Adrenal gland (tissue), 12 donors: ENCODE data around the gene RUNX1. TPM values are rescaled to one million over a fixed set of nuclear protein-coding genes. Genes with fewer than 3 reads are reported as not detected.
A peak's percentile ranks its signal among the peaks of the same experiment; 100 is the strongest.

Experiments used
- DNase-seq, 7 donors: peaks; one replicate each; pipeline ENCODE4 v3.0.0-alpha.2; 2019 to 2020
- H3K27ac ChIP-seq, 5 donors: fragments of 200-600 bp; sonication (generic) in 4 of 5; 1 replicate in 3 of 5; 2 replicates in 2 of 5; pipeline versions ENCODE4 v1.5.1 to v1.8.0; 2016 to 2020; ENCODE audit warnings: mild to moderate bottlenecking in 1 of 5
- H3K27me3 ChIP-seq: fragments of 200-600 bp; 2 replicates; pipeline ENCODE4 v1.8.0; 2021
- H3K36me3 ChIP-seq, 2 donors: fragments of 200-600 bp; replicated peaks in 1 of 2; 1 replicate in 1 of 2; 2 replicates in 1 of 2; pipeline versions ENCODE4 v1.5.1 to v1.8.0; 2018 to 2022
- H3K4me1 ChIP-seq, 2 donors: fragments of 200-600 bp; replicated peaks in 1 of 2; 1 replicate in 1 of 2; 2 replicates in 1 of 2; pipeline versions ENCODE4 v1.5.1 to v1.8.0; 2018 to 2021
- H3K4me3 ChIP-seq, 4 donors: fragments of 200-600 bp; sonication (generic) in 3 of 4; one replicate each; pipeline ENCODE4 v1.5.1; 2016 to 2018
- H3K9me3 ChIP-seq, 3 donors: fragments of 200-600 bp; sonication (generic) in 1 of 3; replicated peaks in 1 of 3; 1 replicate in 2 of 3; 2 replicates in 1 of 3; pipeline versions ENCODE4 v1.5.1 to v1.8.0; 2016 to 2021
- CTCF ChIP-seq, 6 experiments: fragments of 450-650 bp in 4 of 6; fragments of 200-600 bp in 2 of 6; sonication (generic) in 1 of 6; IDR thresholded peaks; 1 replicate in 5 of 6; 2 replicates in 1 of 6; pipeline versions ENCODE4 v1.5.1 to v1.8.0; 2016 to 2021; ENCODE audit warnings: antibody characterized with exemption in 6 of 6, mild to moderate bottlenecking in 2 of 6, moderate library complexity in 1 of 6
- POLR2A ChIP-seq, 2 donors: fragments of 450-650 bp; IDR thresholded peaks; one replicate each; pipeline ENCODE4 v1.6.1; 2017; ENCODE audit warnings: antibody characterized with exemption in 2 of 2, mild to moderate bottlenecking in 2 of 2, moderate library complexity in 1 of 2
- WGBS, 4 donors: extraction: QIAGEN DNeasy Blood & Tissue Kit in 2 of 4; methylation state at CpG; one replicate each; pipeline versions ENCODE4 v1.1.5 to v1.1.7; 2013 to 2017; 5-methylcytosine and 5-hydroxymethylcytosine counted together
- intact Hi-C, 2 donors: fragments of 100-400 bp; cut with DNase I; formaldehyde crosslinking; loops; one replicate each; pipeline versions ENCODE4 v1.14.1 to v1.15.0; 2022 to 2023
- polyA plus RNA-seq, 3 donors: library from polyadenylated mRNA; stranded (reverse); fragments of 200-250 nt in 2 of 3; fragments of 350-450 nt in 1 of 3; fragmentation: Illumina TruSeq in 1 of 3; extraction: RNeasy Lipid Tissue Mini Kit (QIAGEN cat#74804) in 1 of 3; gene quantifications; one replicate each; pipeline ENCODE4 v1.2.3, GENCODE V29; 2013 to 2014
- total RNA-seq, 9 donors: library from RNA; depleted of rRNA in 4 of 9; stranded (reverse); fragments of >200 nt in 4 of 9; fragments of 120-200 nt in 1 of 9; fragmentation: NEBNext Ultra II Directional in 1 of 9; extraction: Animal tissue kit (Norgen Biotek cat#: 25700) in 1 of 9; gene quantifications; one replicate each; pipeline versions ENCODE4 v1.1.0 to v1.2.4, GENCODE V29; 2013 to 2023
- donor health status: healthy with polysubstance abuse.
- donor health status: Bipolar disorder and iron deficiency.
- donor health status: DM: yes; HTN: yes; CAD: no.
- donor health status: DM: no; HTN: no; CAD: no.
- donor health status: DM: no; HTN: no; CAD: no.
- donor health status: DM: yes; HTN: yes; CAD: no.

The RUNX1 gene
- total and polyA plus RNA-seq, 12 donors, result 0.83 to 27.2 (median 8.2) TPM

DNA sequence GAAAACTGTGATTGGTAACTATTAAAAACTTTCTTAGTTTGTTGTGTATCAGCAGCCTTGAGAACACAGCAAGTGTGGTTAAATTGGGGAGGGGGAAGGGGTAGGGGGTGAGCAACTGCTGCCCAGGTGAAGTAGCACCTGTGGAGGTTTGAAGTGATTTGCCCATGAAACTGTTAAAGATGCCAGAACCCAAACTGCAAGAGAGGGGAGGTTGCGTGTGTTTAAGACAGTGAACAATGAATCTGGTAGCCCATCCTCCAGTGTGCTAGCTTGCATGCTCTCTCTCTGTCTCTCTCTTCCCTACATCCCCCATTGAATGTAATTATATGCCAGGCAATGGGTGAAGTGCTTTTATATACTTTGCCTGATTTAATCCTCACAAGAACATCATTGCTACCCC is 154.7 kb downstream of the RUNX1 start:
- no peak for TF ChIP-seq CTCF (IDR thresholded peaks at IDR 0.05)
- no peak for TF ChIP-seq POLR2A (IDR thresholded peaks at IDR 0.05)
- Histone ChIP-seq H3K4me1 (peaks cover 0 to 5% of the 10 kb centered on the region in 2 donors), H3K27ac (no peak overlapping the region), H3K9me3 (no peaks in the 10 kb centered on the region), H3K27me3 (peaks cover 46% of the 10 kb centered on the region), H3K36me3 (no peaks in the 10 kb centered on the region), H3K4me3 (no peak overlapping the region)
- DNase-seq, result no peak
- intact Hi-C loops, result loop anchor here (5.0 to 10.0 kb wide), 2 partner anchors 508 to 950 kb away; no protein-coding TSS in a partner anchor
- 51 to 76% (median 63%) methylated on average over 1 of the region's 1 CpG for WGBS, 4 donors

- Histone ChIP-seq H3K27ac (no peak overlapping the region), H3K9me3 (no peaks in the 10 kb centered on the region), H3K4me3 (no peak overlapping the region), H3K4me1 (peaks cover 0 to 12% of the 10 kb centered on the region in 2 donors), H3K27me3 (peaks cover 37% of the 10 kb centered on the region), H3K36me3 (no peaks in the 10 kb centered on the region)
- intact Hi-C loops, result loop anchor here (5.0 to 10.0 kb wide), 2 partner anchors 510 to 953 kb away; no protein-coding TSS in a partner anchor
- TF ChIP-seq CTCF (IDR thresholded peaks at IDR 0.05), result no peak
- TF ChIP-seq POLR2A (IDR thresholded peaks at IDR 0.05), result no peak
- no peak for DNase-seq
These were observed 156.9 kb downstream of the RUNX1 start for GRCh38 chr21:34892209-34892608.

DNA sequence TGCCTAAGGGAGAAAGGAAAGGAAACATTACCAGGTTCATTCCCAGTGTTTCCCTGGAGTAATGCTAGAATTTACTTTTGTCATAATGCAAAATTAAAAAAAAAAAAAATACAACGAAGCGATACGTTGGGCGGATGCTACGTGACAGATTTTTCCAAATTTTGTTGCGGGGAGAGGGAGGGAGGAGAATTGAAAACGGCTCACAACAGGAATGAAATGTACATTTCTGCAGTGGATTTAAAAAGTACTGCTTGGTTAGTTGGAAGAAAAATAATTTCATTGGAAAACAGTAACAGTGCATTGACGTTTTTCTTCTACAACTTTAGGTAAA is 157.5 kb downstream of the RUNX1 start:
- Histone ChIP-seq H3K4me3 (no peak overlapping the region), H3K27me3 (peaks cover 37% of the 10 kb centered on the region), H3K27ac (no peak overlapping the region), H3K9me3 (no peaks in the 10 kb centered on the region), H3K36me3 (no peaks in the 10 kb centered on the region), H3K4me1 (peaks cover 0 to 13% of the 10 kb centered on the region in 2 donors)
- no peak for DNase-seq
- intact Hi-C loops, result loop anchor here (5.0 to 10.0 kb wide), 2 partner anchors 511 to 953 kb away; no protein-coding TSS in a partner anchor
- WGBS, 4 donors, result 25 to 35% (median 26%) methylated on average over 8 of the region's 8 CpGs
- TF ChIP-seq POLR2A (IDR thresholded peaks at IDR 0.05) (no peak), CTCF (IDR thresholded peaks at IDR 0.05) (no peak)

DNA sequence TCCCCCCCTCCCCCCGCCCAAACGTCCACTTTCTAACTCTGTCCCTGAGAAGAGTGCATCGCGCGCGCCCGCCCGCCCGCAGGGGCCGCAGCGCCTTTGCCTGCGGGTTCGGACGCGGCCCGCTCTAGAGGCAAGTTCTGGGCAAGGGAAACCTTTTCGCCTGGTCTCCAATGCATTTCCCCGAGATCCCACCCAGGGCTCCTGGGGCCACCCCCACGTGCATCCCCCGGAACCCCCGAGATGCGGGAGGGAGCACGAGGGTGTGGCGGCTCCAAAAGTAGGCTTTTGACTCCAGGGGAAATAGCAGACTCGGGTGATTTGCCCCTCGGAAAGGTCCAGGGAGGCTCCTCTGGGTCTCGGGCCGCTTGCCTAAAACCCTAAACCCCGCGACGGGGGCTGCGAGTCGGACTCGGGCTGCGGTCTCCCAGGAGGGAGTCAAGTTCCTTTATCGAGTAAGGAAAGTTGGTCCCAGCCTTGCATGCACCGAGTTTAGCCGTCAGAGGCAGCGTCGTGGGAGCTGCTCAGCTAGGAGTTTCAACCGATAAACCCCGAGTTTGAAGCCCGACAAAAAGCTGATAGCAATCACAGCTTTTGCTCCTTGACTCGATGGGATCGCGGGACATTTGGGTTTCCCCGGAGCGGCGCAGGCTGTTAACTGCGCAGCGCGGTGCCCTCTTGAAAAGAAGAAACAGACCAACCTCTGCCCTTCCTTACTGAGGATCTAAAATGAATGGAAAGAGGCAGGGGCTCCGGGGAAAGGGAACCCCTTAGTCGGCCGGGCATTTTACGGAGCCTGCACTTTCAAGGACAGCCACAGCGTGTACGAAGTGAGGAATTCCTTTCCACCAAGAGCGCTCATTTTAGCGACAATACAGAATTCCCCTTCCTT is 158.1 kb downstream of the RUNX1 start:
- no peaks in the 10 kb centered on the region for H3K9me3 ChIP-seq
- 12 to 24% (median 16%) methylated on average over 41 to 60 of the region's 60 CpGs for whole genome bisulfite sequencing, 4 donors
- no peaks in the 10 kb centered on the region for H3K36me3 ChIP-seq
- peaks cover 0 to 13% of the 10 kb centered on the region in 2 donors for H3K4me1 ChIP-seq
- TF ChIP-seq CTCF (IDR thresholded peaks at IDR 0.05), result no peak
- TF ChIP-seq POLR2A (IDR thresholded peaks at IDR 0.05), result no peak
- H3K27ac ChIP-seq, result no peak overlapping the region
- DNase-seq, result peak in 2 of 7 donors; percentile 13 to 17
- peaks cover 37% of the 10 kb centered on the region for H3K27me3 ChIP-seq
- H3K4me3 ChIP-seq, result peak overlapping the region in 1 of 4 donors; percentile 83
- intact Hi-C loops, result loop anchor here (5.0 to 10.0 kb wide), 2 partner anchors 511 to 954 kb away; no protein-coding TSS in a partner anchor
